HG02981 (cell line): ENCODE measurements around the gene COA3.
"Not testable (repeated sequence)": the region's sequence is repeated elsewhere in the genome, so short reads cannot be mapped to it uniquely, and the experiment has no call there.

Experiments
- ATAC-seq: cut with Tn5 transposase; IDR thresholded peaks from one replicate; pipeline ENCODE4 v1.9.1; 2021; ENCODE audit warnings: mild to moderate bottlenecking, moderate library complexity; ENCODE audit not compliant: unreplicated experiment

Gene COA3

GRCh38 chr17:42782166-42783061 lies 16.1 kb downstream of the COA3 start:
- no peak for ATAC-seq

GRCh38 chr17:42781639-42782165 lies 16.8 kb downstream of the COA3 start:
- no peak for ATAC-seq

- no peak for ATAC-seq
Observed at GRCh38 chr17:42780851-42781638, 17.5 kb downstream of the COA3 start.

- ATAC-seq: no peak
Observed at GRCh38 chr17:42779936-42780850, 18.3 kb downstream of the COA3 start, which contains the start of gene WNK4. Gene WNK4 (plus strand): TSS chr17:42780610. CDS start chr17:42780699, 89 bp downstream.

- ATAC-seq: no peak
Observed at GRCh38 chr17:42779304-42779935, 19.1 kb downstream of the COA3 start.

GRCh38 chr17:42778570-42778969 lies 19.9 kb downstream of the COA3 start:
- ATAC-seq: no peak

- no peak for ATAC-seq
Observed at GRCh38 chr17:42775534-42776098, 22.9 kb downstream of the COA3 start.

- ATAC-seq: no peak
Observed at GRCh38 chr17:42774066-42774745, 24.3 kb downstream of the COA3 start.

GRCh38 chr17:42773290-42774035 lies 25.0 kb downstream of the COA3 start, which contains the start of gene VPS25:
Gene VPS25 (plus strand): TSS chr17:42773449. CDS start chr17:42773476, 27 bp downstream.
- peak; percentile 71 for ATAC-seq

- no peak for ATAC-seq
Observed at GRCh38 chr17:42772945-42773289, 25.6 kb downstream of the COA3 start.

GRCh38 chr17:42769964-42770363 lies 28.5 kb downstream of the COA3 start:
- not testable (repeated sequence) for ATAC-seq

GRCh38 chr17:42768006-42768405 lies 30.5 kb downstream of the COA3 start:
- not testable (repeated sequence) for ATAC-seq

- no peak for ATAC-seq
Observed at GRCh38 chr17:42767512-42767911, 31.0 kb downstream of the COA3 start.

GRCh38 chr17:42766124-42766523 lies 32.4 kb downstream of the COA3 start:
- ATAC-seq: no peak

GRCh38 chr17:42761638-42762037 lies 36.9 kb downstream of the COA3 start:
- ATAC-seq: no peak

GRCh38 chr17:42760652-42761581 lies 37.6 kb downstream of the COA3 start, which contains the start of gene RAMP2:
Gene RAMP2 (plus strand): TSS chr17:42761227. CDS start chr17:42761262, 35 bp downstream.
- ATAC-seq: no peak

- no peak for ATAC-seq
Observed at GRCh38 chr17:42759982-42760651, 38.4 kb downstream of the COA3 start.
